Activated CD4-positive, alpha-beta T cell treated with anti-CD3 and anti-CD28 coated beads, Interleukin-2, amount 10 ng/mL, durations not matched to agents 7 days and 5 days (primary cell): ENCODE results near the gene OBP2B. TPM values are rescaled to one million over a fixed set of nuclear protein-coding genes. Genes with fewer than 3 reads are reported as not detected.
"Not testable (repeated sequence)": the region's sequence is repeated elsewhere in the genome, so short reads cannot be mapped to it uniquely, and the experiment has no call there.

Experiments
- CTCF ChIA-PET: fragments of 350-600 bp; sonication (Branson Sonifier 250); formaldehyde crosslinking; loops from one replicate; lab custom pipeline; 2021; ENCODE audit warnings: antibody characterized with exemption; lab: Charles Lee
- POLR2A ChIA-PET: fragments of 350-600 bp; sonication (Branson Sonifier 250); formaldehyde crosslinking; loops from one replicate; lab custom pipeline; 2021; ENCODE audit warnings: antibody characterized with exemption; lab: Charles Lee
- DNase-seq: peaks from one replicate; pipeline ENCODE4 v3.0.0-alpha.2; 2020
- H3K27ac Mint-ChIP-seq: one replicate; pipeline ENCODE4 v1.8.0; 2021; ENCODE audit warnings: mild to moderate bottlenecking, moderate library complexity, mixed read lengths
- H3K27me3 Mint-ChIP-seq: one replicate; pipeline ENCODE4 v1.8.0; 2021; ENCODE audit warnings: mixed read lengths
- H3K36me3 Mint-ChIP-seq: one replicate; pipeline ENCODE4 v1.8.0; 2021; ENCODE audit warnings: low read depth, mixed read lengths
- H3K4me1 Mint-ChIP-seq: one replicate; pipeline ENCODE4 v1.8.0; 2021; ENCODE audit warnings: mixed read lengths
- H3K4me3 Mint-ChIP-seq: one replicate; pipeline ENCODE4 v1.8.0; 2021; ENCODE audit warnings: mild to moderate bottlenecking, moderate library complexity, mixed read lengths
- H3K9me3 Mint-ChIP-seq: one replicate; pipeline ENCODE4 v1.8.0; 2021; ENCODE audit warnings: mixed read lengths
- total RNA-seq, 2 experiments: library from RNA; stranded (reverse); gene quantifications; one replicate each; pipeline ENCODE4 v1.2.3, GENCODE V29; 2021

OBP2B gene
- total RNA-seq, 2 experiments from 2014 or later = not detected

DNA sequence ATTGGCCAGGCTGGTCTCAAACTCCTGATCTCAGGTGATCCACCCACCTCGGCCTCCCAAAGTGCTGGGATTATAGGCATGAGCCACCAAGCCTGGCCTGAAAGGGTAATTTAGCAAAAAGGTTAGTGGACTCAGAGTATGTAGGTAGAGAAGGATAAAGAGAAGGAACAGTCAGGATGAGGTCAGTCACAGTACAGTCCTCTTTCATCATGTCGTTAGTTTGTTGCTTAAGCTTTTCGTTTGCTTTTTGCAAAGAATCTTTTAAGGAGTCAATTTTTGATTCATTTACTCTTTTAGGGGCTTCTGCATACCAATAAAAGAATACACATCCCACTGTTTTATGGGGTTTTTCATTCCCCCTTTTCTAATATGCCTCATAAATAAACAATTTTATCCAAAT, 27.5 kb downstream of the OBP2B start:
- ChIA-PET POLR2A (no interaction called here), CTCF (interaction anchor here (0.8 to 1.8 kb wide), 3 partner anchors 8 to 58 kb away, joined by 3 to 5 read pairs (median 4); no protein-coding TSS in a partner anchor)
- Mint-ChIP-seq H3K27me3 (peaks cover 24% of the 10 kb centered on the region), H3K9me3 (no peaks in the 10 kb centered on the region), H3K36me3 (no peaks in the 10 kb centered on the region), H3K4me3 (no peak overlapping the region), H3K27ac (no peak overlapping the region), H3K4me1 (peaks cover 17% of the 10 kb centered on the region)
- no peak for DNase-seq

DNA sequence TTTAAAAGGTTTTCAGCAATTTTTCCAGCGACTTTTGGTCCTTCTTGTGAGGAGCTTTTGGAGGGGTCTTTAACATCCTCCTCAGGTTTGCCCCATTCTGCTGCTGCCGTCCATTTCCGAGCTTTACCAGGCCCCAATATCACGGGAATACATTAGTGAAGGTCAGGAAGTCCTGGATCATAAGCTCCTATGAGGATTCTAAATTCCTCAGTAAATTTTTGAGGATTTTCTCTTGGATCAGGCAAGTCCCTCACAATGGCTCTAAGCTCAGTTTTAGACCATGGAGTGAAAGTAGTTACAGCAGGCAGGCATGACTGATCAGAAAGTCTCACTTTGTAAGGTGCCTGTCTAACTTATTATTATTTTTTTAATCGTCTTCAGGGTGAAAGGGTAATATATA, 28.1 kb downstream of the OBP2B start:
- H3K4me1 Mint-ChIP-seq = peaks cover 15% of the 10 kb centered on the region
- H3K27ac Mint-ChIP-seq = no peak overlapping the region
- no peak for DNase-seq
- CTCF ChIA-PET = interaction anchor here (1.4 to 1.8 kb wide), 3 partner anchors 12 to 58 kb away, joined by 4 to 5 read pairs (median 4); no protein-coding TSS in a partner anchor
- H3K36me3 Mint-ChIP-seq = no peaks in the 10 kb centered on the region
- POLR2A ChIA-PET = no interaction called here
- no peaks in the 10 kb centered on the region for H3K9me3 Mint-ChIP-seq
- H3K27me3 Mint-ChIP-seq = peaks cover 24% of the 10 kb centered on the region
- no peak overlapping the region for H3K4me3 Mint-ChIP-seq

DNA sequence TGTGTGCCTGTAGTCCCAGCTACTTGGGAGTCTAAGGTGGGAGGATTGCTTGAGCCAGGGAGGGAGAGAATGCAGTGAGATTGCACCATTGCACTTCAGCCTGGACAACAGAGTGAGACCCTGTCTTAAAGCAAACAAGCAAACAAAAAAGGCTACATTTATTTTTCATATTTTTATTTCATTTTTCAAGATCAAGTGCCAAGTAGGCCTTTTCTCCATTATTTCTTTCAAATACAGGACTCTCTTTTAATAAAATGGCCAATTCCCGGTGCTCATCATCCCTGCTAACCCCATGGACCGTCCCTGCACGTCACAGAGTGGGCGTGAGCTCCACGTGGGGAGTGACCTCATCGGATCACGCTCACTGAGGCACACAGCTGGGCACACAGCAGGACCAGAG, 36.0 kb downstream of the OBP2B start:
- POLR2A ChIA-PET = no interaction called here
- H3K4me1 Mint-ChIP-seq = no peaks in the 10 kb centered on the region
- DNase-seq = no peak
- H3K36me3 Mint-ChIP-seq = no peaks in the 10 kb centered on the region
- no peaks in the 10 kb centered on the region for H3K9me3 Mint-ChIP-seq
- H3K27me3 Mint-ChIP-seq = peaks cover 10% of the 10 kb centered on the region
- no peak overlapping the region for H3K4me3 Mint-ChIP-seq
- CTCF ChIA-PET = interaction anchor here (0.8 to 1.7 kb wide), 4 partner anchors 9 to 71 kb away, joined by 3 read pairs; no protein-coding TSS in a partner anchor
- H3K27ac Mint-ChIP-seq = no peak overlapping the region

DNA sequence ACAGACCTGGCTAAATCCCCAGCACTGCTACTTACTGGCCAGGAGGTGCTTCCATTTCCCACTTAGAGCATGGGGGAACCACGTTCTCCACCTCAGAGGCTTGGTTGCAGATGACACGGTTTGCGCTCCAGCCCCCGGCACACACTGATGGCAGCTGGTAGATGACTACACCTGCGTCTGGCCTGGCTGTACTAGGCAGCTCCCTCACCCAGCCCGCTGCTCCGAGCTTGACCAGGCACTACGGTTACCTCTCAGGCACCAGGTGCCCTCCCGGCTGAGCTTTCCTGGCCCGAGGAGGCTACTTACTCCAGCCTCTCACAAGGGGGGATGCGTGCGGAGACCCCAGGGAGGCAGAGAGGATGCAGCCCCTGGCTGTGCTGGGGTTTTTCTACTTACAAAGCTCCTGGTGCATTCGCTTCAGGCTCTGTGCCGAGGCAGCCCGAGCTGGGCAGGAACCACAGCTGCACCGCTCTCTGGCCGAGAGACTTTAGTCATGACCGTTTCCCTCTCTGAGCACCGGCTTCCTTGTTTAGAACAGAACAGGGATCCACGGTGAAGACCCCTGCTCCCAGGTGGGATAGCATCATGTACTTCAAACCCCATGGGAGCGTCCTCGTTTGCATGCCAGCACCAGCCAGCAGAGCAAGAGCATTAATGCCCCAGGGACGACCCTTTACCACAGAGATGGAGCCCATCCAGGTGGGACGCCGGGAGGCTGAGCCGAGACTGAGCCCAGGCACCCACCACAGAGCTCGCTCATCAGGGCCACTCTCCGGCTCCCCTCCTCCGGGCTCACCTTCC, 37.7 kb downstream of the OBP2B start:
- Mint-ChIP-seq H3K36me3 (no peaks in the 10 kb centered on the region), H3K9me3 (no peaks in the 10 kb centered on the region), H3K4me3 (no peak overlapping the region), H3K27me3 (peaks cover 7% of the 10 kb centered on the region), H3K4me1 (no peaks in the 10 kb centered on the region), H3K27ac (no peak overlapping the region)
- ChIA-PET POLR2A (no interaction called here), CTCF (interaction anchor here (0.6 to 1.6 kb wide), 3 partner anchors 13 to 309 kb away, joined by 3 to 4 read pairs (median 3); no protein-coding TSS in a partner anchor)
- no peak for DNase-seq

DNA sequence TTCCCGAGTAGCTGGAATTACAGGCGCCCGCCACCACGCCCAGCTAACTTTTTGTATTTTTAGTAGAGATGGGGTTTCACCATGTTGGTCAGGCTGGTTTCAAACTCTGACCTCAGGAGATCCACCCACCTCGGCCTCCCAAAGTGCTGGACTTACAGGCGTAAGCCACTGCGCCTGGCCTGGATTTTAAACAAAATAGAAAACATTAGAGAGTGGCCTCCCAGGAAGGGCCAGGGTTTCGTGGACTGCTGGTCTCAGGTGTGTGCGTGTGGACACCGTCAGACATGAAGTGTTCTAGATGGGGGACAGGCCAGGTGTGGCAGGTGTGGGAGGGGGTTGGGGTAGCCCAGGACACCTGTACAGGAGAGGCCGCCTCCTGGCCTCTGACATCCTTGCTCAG, 38.3 kb downstream of the OBP2B start:
- DNase-seq = no peak
- peaks cover 5% of the 10 kb centered on the region for H3K27me3 Mint-ChIP-seq
- ChIA-PET POLR2A (no interaction called here), CTCF (interaction anchor here (1.6 kb wide), 1 partner anchor 27 kb away, joined by 4 read pairs; no protein-coding TSS in a partner anchor)
- H3K4me1 Mint-ChIP-seq = no peaks in the 10 kb centered on the region
- H3K4me3 Mint-ChIP-seq = no peak overlapping the region
- H3K9me3 Mint-ChIP-seq = no peaks in the 10 kb centered on the region
- no peaks in the 10 kb centered on the region for H3K36me3 Mint-ChIP-seq
- no peak overlapping the region for H3K27ac Mint-ChIP-seq

DNA sequence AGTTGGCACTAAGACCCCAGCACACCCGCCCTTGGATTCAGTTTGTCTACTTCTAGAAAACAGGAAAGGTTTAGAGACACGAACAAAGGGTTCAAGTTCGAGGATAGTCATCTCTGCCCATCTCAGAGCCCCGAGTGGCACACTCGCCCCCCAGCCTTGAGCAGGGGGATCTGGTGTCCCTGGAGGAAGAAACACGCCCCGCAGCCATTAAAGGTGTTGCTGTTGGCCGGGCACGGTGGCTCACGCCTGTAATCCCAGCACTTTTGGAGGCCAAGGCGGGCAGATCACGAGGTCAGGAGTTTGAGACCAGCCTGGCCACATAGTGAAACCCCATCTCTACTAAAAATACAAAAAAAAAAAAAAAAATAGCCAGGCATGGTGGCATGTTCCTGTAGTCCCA, 39.4 kb downstream of the OBP2B start:
- H3K4me1 Mint-ChIP-seq, H3K27ac Mint-ChIP-seq, H3K9me3 Mint-ChIP-seq, H3K27me3 Mint-ChIP-seq, CTCF ChIA-PET, H3K4me3 Mint-ChIP-seq, DNase-seq, H3K36me3 Mint-ChIP-seq, POLR2A ChIA-PET: not testable (repeated sequence)

DNA sequence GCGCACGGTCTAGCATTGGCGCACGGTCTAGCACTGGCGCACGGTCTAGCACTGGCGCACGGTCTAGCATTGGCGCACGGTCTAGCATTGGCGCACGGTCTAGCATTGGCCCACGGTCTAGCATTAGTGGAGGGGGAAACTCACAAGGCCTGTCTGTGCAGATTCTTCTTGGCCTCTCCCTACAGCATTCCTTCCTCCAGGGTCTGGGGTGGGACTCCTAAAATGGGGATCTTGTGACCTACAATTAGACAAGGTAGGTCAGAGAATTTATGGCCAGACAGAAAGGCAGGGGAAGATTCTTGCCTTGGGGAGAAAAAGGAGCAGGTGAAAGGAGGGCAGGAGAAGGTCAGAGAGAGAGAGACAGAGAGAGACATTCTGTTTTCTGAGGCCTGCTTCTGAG, 39.9 kb downstream of the OBP2B start:
- ChIA-PET POLR2A (no interaction called here), CTCF (interaction anchor here (1.2 kb wide), 1 partner anchor 13 kb away, joined by 4 read pairs; no protein-coding TSS in a partner anchor)
- Mint-ChIP-seq H3K36me3 (no peaks in the 10 kb centered on the region), H3K27me3 (peaks cover 2% of the 10 kb centered on the region), H3K4me1 (no peaks in the 10 kb centered on the region), H3K4me3 (no peak overlapping the region), H3K9me3 (no peaks in the 10 kb centered on the region), H3K27ac (no peak overlapping the region)
- no peak for DNase-seq

DNA sequence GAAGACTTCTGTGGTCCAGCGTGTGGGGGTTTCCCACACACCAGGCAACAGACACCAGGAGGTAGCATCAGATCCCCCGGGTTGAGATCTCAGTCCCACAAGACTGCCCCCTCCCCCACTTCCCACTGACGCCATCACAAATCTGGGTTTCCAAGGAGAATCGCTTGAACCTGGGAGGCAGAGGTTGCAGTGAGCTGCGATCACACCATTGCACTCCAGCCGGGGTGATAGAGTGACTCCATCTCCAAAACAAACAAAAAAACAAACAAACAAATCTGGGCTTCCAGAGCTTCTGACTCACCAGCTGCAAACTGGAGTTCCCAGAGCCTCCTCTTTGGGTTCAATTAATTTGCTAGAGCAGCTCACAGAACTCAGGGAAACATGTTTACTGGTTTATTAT, 40.6 kb downstream of the OBP2B start:
- H3K36me3 Mint-ChIP-seq = no peaks in the 10 kb centered on the region
- POLR2A ChIA-PET = no interaction called here
- no peaks in the 10 kb centered on the region for H3K4me1 Mint-ChIP-seq
- no peak for DNase-seq
- H3K27me3 Mint-ChIP-seq = peaks cover 2% of the 10 kb centered on the region
- H3K9me3 Mint-ChIP-seq = no peaks in the 10 kb centered on the region
- CTCF ChIA-PET = interaction anchor here (1.2 to 1.3 kb wide), 2 partner anchors 9 to 13 kb away, joined by 4 to 5 read pairs; no protein-coding TSS in a partner anchor
- no peak overlapping the region for H3K4me3 Mint-ChIP-seq
- no peak overlapping the region for H3K27ac Mint-ChIP-seq

DNA sequence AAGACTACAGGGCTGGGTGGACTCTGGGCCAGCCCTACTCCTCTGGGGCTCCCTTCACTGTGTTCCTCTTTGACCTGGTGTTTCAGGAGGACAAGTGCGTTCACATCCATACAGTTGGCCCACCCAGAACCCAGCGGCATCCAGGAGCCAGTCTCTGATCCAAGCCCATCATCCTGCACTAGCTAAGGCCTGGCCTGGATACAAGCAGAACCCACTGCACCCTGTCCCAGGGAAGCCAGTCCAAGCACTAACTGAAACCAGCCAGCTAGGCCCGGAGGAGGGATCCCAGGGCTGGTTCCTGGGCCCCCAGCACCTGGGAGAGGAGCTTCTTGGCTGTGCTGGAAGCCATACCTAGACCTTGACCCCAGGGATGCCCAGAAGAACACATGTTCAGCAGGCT, 41.3 kb downstream of the OBP2B start:
- ChIA-PET POLR2A (interaction anchor here (0.6 kb wide), 3 partner anchors 10 to 180 kb away, joined by 3 read pairs; partner anchors contain the start of genes MED22 and RPL7A), CTCF (interaction anchor here (1.3 kb wide), 1 partner anchor 9 kb away, joined by 5 read pairs; no protein-coding TSS in a partner anchor)
- Mint-ChIP-seq H3K36me3 (no peaks in the 10 kb centered on the region), H3K27me3 (peaks cover 2% of the 10 kb centered on the region), H3K4me1 (no peaks in the 10 kb centered on the region), H3K4me3 (no peak overlapping the region), H3K9me3 (no peaks in the 10 kb centered on the region), H3K27ac (no peak overlapping the region)
- no peak for DNase-seq

DNA sequence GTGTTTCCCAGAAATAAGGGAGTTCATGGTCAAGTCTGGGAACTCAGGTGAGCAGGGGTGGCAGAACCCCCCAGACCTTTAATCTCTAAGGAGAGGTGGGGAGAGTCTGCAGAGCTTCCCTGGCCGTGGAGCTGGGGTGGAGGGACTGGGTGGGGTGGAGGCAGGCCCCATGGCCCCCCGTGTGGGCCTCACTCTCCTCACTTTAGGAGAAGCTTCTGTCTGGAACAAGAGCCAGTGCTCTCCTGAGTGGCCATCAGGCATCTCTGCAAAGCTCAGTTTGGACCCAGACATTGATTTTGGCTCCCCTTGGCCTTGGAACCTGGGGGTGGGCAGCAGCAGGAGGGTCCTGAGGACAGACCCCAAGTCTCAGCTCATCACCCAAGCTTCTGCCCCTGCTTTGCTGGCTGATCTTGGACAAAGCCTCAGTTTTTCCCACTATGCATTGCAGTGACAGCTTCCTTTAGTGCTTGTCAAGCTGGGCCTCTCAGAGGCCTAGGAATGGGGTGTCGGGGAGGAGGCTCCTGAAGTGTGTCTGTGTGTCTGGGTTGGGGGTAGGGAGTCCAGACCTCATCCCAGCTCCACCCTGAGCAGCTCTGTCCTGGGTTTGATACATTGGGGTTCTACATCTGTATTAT, 41.8 kb downstream of the OBP2B start:
- no peaks in the 10 kb centered on the region for H3K9me3 Mint-ChIP-seq
- no peak for DNase-seq
- H3K27me3 Mint-ChIP-seq = peaks cover 5% of the 10 kb centered on the region
- no peak overlapping the region for H3K27ac Mint-ChIP-seq
- H3K4me3 Mint-ChIP-seq = no peak overlapping the region
- H3K4me1 Mint-ChIP-seq = no peaks in the 10 kb centered on the region
- CTCF ChIA-PET = interaction anchor here (0.6 to 1.3 kb wide), 4 partner anchors 8 to 313 kb away, joined by 3 to 5 read pairs (median 4); no protein-coding TSS in a partner anchor
- H3K36me3 Mint-ChIP-seq = no peaks in the 10 kb centered on the region
- POLR2A ChIA-PET = interaction anchor here (0.6 kb wide), 3 partner anchors 9 to 181 kb away, joined by 3 read pairs; partner anchors contain the start of genes MED22 and RPL7A

DNA sequence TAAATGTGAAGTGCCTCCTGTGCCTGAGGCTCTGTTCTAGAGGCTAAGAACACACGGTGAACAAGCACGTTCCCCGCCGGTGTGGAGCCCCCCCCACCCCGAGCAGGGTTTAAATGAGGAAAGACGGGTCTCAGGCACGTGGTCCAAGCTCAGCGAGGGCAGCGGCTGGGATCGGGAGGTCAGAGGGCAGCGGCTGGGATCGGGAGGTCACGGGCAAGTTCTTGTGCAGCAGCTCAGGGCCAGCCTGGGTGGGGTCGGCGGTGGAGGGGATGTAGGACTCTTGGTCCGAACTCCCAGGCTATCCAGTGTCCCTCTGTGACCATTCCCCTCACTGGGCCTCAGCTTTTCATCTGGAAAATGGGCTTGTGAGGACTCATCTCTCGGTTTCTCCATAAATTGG, 42.7 kb downstream of the OBP2B start:
- no peak for DNase-seq
- Mint-ChIP-seq H3K4me3 (no peak overlapping the region), H3K9me3 (no peaks in the 10 kb centered on the region), H3K27ac (no peak overlapping the region), H3K27me3 (peaks cover 5% of the 10 kb centered on the region), H3K36me3 (no peaks in the 10 kb centered on the region), H3K4me1 (peaks cover 3% of the 10 kb centered on the region)
- ChIA-PET POLR2A (no interaction called here), CTCF (interaction anchor here (0.8 kb wide), 1 partner anchor 144 kb away, joined by 3 read pairs; no protein-coding TSS in a partner anchor)

DNA sequence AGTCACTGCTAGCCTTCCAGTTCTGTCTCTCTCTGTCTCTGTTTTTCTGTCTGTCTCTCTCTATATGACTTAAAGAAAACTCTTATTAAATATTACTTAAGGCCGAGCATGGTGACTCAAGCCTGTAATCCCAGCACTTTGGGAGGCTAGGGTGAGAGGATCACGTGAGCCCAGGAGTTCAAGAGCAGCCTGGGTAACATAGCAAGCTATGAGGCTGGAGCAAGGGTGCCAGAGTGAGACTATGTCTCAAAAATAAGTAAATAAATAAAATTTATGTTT, 43.7 kb downstream of the OBP2B start:
- no peaks in the 10 kb centered on the region for H3K36me3 Mint-ChIP-seq
- DNase-seq = no peak
- no peaks in the 10 kb centered on the region for H3K9me3 Mint-ChIP-seq
- no peak overlapping the region for H3K27ac Mint-ChIP-seq
- H3K27me3 Mint-ChIP-seq = peaks cover 5% of the 10 kb centered on the region
- CTCF ChIA-PET = no interaction called here
- POLR2A ChIA-PET = no interaction called here
- peaks cover 7% of the 10 kb centered on the region for H3K4me1 Mint-ChIP-seq
- no peak overlapping the region for H3K4me3 Mint-ChIP-seq

DNA sequence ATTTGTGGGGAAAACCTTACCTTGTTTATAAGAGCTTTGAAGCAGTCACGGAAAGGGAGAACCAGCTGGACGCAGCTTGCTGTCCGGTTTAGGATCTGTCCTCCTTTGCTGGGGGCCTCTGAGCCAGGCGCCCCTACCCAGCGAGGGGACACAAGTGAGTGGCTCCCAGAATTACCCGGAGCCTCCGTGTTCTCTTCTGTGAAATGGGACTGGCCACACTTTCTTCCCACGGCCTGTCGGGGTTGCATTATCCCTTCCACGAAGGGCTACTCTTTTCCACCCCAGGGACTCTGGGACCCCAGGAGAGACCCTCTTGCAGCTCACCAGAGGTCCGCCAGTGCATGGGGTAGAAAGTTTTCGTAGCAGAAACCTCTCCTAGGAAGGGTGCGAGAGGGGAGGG, 44.9 kb downstream of the OBP2B start:
- Mint-ChIP-seq H3K9me3 (no peaks in the 10 kb centered on the region), H3K4me1 (peaks cover 7% of the 10 kb centered on the region), H3K27me3 (peaks cover 5% of the 10 kb centered on the region), H3K4me3 (peak overlapping the region; percentile 72), H3K36me3 (no peaks in the 10 kb centered on the region), H3K27ac (peak overlapping the region; percentile 41)
- CTCF ChIA-PET = no interaction called here
- POLR2A ChIA-PET = no interaction called here
- DNase-seq = no peak
